NCI-H1930 (cell line): ENCODE results near the gene CFAP410.
"Not testable (repeated sequence)": the region's sequence is repeated elsewhere in the genome, so short reads cannot be mapped to it uniquely, and the experiment has no call there.

Experiments
- DNase-seq, 2 experiments: peaks; one replicate each; lab custom pipeline; 2025; lab: John Stamatoyannopoulos, UW

Gene CFAP410

DNA sequence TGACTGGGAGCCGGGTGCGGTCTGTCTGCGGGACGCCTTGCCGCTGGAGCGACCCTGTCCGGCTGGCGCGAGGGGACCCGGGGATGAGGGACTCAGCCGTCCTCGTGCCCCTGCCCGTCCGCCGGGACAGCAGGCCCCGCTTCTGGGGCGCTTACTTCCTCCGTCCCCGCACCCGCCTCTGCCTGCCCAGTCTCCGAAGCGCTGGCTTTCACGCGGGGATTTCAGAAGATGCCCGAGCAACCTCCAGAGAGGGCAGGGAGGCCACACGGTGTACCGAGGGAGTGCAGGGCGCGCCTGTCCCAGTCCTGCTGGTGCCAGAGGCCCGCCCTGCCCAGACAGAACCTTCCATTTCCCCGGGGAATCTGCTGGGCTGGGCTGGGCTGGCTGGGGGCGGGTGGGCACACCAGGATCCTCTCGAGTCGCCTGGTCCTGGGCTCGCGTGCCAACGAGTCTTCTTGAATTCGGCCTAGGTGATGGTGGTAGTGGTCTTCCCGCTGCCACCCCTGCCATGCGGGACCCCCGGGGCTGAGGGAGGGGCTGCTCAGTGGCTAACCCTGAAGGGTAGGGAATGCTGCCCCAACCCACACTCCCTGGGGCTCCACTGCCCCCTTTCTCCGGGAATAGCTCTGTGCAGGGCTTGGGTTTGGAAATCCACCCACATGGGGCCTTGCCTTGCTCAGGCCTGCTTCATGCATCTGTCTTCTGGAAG, 11.7 kb upstream of the CFAP410 start:
- no peak for DNase-seq

DNA sequence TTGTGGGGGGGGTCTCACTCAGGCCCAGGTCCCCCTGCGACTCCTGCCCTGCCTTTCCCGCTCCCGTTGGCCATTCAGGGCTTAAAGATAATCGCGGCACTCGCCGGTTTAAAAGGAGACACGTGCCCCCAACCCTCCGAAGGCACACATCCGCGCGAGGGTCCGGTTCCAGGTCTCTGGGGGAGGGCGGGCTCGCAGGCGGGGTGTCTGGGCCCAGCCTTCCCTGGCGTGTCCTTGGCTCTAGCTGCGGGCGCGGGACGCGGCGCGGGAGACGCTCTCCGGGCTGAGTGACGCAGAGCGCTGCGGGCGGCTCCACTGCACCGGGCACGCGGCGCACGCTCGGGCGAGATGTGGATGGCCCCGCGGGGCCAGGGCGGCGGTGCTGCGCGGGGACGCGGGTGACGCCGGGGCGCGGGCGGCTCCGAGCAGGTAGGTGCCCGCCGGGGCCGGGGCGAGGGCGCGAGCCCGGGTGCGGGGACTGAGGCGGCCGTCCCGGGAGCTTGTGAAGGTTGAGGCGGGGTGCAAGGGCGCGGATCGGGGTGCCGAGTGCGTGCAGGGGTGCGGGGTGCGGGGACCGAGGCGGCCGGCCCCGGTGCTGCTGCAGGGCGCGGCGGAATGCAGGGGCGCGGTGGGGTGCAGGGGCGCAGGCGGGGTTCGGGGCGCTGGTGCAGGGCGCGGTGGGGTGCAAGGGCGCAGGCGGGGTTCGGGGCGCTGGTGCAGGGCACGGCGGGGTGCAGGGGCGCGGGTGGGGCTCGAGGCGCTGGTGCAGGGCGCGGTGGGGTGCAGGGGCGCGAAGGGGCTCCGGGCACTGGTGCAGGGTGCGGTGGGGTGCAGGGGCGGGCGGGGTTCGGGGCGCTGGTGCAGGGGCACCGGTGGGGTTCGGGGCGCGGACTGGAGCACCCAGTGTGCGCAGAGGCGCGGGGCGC, 10.9 kb upstream of the CFAP410 start:
- DNase-seq, result no peak

GRCh38 chr21:44349416-44349846, 10.2 kb upstream of the CFAP410 start:
- DNase-seq, result no peak

DNA sequence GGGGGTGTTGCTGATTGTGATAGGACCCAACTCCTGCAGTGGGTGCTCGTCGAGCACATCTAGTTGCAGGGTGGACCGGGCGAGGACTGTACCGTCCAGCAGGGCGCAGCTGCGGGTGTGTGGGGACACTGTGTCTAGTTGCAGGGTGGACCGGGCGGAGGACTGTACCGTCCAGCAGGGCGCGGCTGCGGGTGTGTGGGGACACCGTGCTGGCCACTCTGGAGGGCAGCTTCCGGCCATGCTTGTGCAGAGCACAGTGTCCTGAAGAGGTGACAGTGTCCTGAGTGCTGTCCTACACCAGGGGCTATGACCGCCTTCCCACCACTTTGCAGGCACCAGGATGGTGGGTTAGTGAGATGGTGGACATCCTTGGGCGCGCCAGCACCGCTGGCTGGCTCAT, 9.7 kb upstream of the CFAP410 start:
- DNase-seq, result no peak

DNA sequence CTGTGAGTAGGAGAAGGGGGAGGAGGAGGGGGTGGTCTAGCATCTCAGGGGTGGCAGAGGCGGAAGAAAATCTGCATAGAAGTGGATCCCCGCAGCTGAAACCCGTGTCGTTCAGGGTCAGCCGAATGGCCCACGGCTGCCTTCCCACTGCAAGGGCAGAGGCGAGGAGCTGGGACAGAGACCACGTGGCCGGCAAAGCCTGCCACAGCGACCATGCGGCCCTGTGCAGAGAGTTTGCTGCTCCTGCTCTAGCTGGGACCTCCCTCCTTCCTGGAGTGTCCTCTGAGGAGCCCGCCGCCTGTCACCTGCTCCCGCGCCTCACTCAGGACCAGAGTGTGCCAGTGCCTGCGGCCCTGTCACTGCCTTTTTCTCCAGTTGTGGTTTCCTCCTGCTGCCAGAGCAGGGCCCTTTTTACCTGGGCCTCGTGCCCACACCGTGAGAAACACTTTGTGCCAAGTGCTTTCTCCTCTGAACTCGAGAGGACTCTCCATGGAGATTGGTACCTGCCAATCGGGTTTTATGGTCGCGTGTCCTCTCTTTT, 8.8 kb upstream of the CFAP410 start:
- no peak for DNase-seq

- DNase-seq, result no peak
These were observed 6.3 kb upstream of the CFAP410 start for GRCh38 chr21:44345495-44345894.

- no peak for DNase-seq
These were observed 5.5 kb upstream of the CFAP410 start for GRCh38 chr21:44344541-44345183.

DNA sequence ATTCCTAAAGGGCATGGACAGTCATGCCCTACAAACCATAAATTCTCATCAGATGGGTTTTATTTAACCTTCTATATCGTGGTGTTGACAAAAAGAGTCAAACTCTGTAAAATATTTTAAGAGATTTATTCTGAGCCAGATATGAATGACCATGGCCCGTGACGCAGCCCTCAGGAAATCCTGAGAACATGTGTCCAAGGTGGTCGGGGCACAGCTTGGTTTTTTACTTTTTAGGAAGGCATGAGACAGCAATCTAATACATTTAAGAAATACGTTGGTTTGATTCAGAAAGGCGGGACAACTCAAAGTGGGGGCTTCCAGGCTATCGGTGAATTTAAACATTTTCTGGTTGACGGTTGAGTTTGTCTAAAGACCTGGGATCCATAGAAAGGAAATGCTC, 3.8 kb upstream of the CFAP410 start:
- DNase-seq, result not testable (repeated sequence)

GRCh38 chr21:44341726-44342458, 2.7 kb upstream of the CFAP410 start:
- not testable (repeated sequence) for DNase-seq

DNA sequence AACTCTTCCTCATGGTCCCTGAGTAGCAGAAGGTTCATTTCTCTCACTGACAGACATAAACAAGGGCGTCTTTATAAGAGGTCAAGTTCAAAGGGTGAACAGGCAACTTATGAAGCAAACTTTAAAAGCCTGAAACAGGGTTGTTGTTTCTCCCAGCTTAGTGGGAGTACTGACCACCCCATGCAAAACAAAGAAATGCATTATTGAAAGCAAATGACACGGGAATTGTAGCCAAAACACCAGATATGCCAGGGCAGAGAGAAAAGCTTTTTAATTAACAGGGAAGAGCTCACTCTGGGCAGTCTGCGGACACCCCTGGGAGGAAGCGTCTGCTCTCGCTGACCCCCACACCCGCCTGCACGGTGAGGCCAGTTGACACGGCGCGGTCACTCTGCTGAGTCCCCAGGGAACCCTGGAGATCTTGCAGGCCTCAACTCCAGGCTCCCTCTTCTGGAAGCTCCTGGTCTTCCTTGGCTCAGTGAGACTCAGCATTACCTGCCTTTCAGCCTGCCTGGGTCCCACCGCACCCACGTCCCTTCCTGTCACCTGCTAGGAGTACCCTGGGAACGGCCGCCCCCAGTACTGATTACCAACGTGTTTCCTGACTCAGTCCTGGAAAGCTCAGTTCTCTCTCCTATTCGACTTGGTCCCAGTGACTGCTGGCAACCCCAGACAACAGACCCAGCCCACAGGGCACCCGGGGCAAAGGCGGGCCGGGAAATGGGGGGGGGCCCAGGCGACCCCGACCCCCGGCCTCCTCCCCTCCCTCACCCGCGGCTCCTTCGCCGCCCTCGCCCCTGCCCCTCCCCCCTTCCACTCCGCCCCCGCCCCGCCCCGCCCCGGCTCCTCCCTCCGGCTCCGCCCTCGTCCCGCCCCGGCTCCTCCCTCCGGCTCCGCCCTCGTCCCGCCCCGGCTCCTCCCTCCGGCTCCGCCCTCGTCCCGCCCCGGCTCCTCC, 972 bp downstream of the CFAP410 start:
- peak; percentile 47 to 60 for DNase-seq

DNA sequence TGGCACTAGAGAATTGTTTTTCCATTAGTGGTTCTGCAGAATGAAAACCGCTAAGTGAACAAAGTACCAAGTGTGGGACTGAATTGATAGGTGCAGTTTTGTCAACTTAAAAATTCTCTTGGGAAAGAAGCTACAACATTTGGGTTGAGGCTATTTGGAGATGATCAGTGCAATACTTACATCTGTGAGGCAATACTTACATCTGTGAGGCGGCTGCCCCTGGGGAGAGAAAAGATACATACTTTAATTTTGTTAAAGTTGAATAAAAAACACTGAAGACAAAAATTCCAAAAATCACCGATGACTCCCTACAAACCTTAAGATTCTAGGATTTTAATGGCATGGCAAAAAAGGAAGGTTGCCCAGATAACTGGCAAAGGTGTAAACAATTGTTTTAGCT, 1.7 kb downstream of the CFAP410 start:
- no peak for DNase-seq

GRCh38 chr21:44335266-44336059, 3.7 kb downstream of the CFAP410 start:
- no peak for DNase-seq

GRCh38 chr21:44334329-44335030, 4.7 kb downstream of the CFAP410 start:
- no peak for DNase-seq

DNA sequence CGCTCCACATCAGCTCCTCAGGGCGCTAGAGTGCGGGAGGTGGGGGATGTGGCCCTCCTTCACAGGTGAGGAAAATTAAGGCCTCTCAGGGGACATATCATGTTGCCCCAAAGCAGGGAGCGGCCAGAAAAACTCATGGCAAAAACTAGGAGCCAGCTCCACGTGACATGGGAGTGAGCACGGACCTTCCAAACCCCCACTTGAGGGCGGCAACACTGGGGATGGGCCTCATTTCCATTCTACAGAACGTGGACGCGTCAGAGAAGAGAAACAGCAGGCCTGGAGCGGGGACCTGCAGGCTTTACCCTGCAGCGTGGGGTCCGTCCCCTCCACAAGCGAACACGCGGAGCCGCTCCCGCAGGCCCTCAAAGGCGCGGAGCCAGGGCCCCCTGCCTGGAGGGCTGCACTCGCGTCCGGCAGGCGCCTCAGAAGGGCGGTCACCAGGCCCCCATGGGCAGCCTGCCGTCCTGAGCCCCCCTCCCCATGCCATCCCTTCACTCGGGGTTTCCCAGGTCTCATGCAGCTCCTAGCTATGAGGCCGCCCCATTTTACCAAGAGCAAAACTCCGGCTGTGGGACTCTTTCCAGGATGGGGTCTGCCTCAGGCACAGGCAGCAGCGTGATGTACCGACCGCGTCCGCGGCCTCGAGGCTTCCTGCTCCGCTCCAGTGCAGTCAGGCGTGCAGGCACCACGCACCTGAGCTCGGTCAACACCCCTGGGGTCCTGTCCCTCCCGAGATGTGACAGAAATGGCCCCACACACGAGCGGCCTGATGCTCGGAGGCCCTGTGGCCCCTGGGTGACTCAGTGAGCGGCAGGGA, 5.5 kb downstream of the CFAP410 start:
- DNase-seq, result no peak

DNA sequence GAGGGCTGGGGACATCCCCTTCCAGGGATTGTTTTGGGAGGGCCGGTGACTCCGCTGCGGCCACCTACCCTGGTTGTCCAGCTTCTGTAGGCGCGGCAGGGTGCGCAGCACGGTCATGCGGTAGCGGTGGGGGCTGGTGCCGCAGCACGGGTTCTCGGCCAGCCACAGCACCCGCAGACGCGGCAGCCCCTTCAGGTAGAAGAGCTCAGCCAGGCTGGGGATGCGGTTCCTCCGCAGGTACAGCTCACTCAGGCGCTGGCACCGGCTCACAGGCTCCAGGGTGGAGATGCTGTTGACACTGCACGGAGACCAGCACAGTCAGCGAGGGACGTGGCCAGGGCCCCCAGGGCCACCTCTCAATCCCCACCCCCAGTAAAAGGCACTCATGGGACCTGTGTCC, 6.2 kb downstream of the CFAP410 start:
- DNase-seq, result no peak

- no peak for DNase-seq
These were observed 6.8 kb downstream of the CFAP410 start for GRCh38 chr21:44332383-44332782.

- no peak for DNase-seq
These were observed 7.4 kb downstream of the CFAP410 start for GRCh38 chr21:44331650-44332307.

DNA sequence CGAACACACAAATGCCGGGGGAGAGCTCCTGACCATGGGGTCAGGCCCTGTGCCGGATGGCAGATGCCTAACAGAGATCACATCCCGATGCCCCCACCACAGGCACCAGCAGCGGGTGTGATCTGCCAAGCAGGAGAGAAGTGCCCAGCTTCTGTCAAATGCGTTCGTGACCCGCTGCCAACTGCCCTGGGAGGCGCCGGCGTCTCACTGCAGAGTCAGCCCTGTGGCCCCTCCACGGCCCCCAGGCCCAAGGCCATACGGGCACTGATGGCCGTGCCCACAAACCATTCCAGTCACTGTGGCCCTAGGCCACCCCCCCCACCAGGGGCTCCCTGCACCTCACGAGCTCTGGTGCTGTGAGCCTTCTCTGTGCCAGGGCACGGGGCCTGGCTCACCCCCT, 8.0 kb downstream of the CFAP410 start:
- no peak for DNase-seq
